ENCODE measurements around the gene LPXN.
"Not testable (repeated sequence)": the region's sequence is repeated elsewhere in the genome, so short reads cannot be mapped to it uniquely, and the experiment has no call there.

The LPXN gene

DNA sequence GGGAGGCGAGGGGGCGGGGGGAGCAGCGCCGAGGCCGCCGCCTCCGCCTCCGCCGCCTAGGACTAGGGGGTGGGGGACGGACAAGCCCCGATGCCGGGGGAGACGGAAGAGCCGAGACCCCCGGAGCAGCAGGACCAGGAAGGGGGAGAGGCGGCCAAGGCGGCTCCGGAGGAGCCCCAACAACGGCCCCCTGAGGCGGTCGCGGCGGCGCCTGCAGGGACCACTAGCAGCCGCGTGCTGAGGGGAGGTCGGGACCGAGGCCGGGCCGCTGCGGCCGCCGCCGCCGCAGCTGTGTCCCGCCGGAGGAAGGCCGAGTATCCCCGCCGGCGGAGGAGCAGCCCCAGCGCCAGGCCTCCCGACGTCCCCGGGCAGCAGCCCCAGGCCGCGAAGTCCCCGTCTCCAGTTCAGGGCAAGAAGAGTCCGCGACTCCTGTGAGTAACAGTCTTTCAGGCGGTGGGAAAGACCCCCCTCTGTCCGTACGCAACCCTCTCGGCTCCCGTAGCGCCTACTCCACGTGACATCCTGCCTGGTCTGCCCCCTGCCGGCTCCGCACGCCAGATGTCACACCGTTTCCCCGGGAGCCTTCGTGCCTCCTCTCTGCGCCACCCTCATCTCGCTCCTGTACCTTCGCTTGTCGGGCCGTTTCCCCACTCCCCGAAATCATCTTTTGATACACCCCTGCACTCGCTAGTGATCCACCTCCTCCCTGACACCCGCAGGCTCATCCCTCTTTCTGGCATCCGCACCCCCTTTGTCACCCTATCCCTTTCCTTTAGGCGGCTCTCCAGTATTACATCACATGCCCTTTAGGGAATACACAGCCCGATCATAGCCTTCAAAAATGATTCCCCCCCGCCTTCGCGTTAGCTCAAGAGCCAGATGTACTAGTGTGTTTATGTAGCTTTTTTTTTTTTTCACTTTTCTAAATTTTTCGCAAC lies 3.8 kb upstream of the LPXN start:
- peak; percentile 76 for DNase-seq (ENCODE audit: low spot score)

DNA sequence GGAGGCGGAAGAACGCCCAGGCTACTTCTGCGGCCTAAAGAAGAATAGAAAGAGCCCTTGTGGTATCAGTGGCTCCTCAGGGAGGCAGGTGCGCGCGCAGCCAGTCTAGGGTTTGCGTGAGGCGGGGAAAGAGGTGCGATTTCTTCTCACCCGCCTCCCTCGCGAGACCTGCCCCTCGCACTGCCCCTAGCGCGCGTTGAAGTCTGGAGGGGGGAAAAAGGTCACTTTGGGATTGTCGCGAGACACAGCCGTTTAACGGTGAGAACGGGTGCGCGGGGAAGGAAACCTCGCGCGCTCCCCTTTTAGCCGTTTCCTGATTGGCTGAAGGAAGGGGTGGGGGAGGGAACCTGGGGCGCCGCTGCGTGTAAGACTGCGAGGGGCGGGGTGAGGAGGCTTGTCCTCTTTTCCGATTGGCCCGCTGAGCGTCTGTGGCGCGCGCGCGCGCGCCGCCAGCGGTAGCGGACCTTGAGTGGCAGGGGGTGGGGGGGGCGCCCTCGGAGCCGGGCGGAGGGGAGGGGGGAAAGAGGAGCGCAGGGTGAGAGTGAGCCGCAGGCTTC lies 3.1 kb upstream of the LPXN start, which contains the start of gene ZFP91:
Gene ZFP91 (plus strand): TSS at position 429 of the 557 bp plus-strand sequence. CDS start 219 bp downstream, outside the sequence.
- DNase-seq (ENCODE audit: low spot score), result peak; percentile 84

DNA sequence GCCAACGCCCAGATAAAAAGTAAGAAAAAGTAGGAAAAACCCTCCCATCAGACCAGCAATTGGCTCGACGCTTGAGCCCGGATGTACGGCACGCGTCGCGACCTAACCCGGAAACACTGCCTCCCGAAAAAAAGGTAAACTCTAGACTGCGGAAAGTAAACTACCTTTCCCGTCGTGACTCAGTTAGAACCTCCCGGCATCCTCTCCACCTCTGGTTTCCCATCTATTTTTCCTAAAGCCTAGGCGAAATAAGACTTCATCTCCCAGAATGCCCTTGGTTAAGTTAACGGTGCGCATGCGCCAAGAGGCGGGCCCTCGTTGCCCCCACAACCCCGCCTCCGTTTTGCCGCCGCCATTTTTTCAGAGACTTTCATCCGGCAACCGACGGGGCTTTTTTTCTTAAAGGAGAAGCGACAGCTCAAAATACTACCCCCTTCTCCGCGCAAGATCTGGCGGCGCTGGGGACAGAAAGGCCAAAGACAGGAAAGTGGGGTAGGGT lies 2.5 kb upstream of the LPXN start:
- peak; percentile 71 for DNase-seq (ENCODE audit: low spot score)

DNA sequence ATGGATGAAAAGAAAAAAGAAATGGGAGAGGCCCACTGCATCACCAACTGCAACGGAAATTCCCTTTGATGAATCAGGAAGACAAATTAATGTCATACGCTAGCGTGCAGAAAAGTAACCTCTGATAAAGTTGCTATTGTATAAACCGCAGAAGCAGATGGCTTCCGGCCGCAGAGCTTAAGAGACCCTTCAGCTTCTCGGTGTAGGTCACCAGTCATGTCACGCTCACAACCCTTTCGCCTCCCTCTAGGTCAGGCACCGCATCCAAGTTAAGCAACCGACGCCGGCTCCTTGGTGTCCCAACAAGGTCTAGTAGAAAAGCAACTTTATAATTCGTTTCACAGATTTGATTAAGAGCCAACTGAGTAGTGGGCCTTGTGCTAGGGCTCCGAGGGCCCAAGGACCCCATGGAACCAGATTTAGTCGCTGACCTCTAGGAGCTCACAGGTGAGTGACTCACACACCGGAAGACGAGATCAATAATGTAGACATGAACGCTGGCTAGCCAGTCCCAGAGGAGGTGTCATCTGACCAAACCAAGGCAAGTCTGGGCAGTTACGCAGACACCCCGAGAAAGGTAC lies 2.0 kb upstream of the LPXN start:
- peak; percentile 5 for DNase-seq (ENCODE audit: low spot score)

DNA sequence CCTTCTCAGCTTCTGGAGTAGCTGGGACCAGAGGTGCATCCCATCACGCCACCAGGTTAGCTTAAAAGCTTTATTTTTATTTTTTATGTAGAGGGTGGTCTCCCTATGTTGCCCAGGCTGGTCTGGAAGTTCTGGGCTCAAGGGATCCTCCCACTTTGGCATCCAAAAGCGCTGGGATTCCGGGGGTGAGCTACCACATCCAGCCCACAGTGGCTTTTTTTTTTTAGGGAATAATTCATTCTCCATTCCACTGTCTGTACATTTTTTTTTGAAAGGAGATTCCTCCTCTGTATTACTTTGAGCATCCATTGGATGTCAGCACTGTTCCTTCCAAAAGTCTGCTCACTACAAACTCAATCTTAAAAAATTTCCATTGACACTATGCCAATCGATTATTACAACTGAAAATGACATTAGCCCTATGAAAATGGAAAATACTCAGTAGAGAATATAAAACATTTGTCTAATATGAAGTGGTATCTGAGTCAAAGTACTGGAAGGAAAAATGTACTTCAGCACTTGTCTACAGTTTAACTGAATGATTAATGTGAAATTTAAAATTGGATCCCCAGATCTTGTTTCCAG lies 1.3 kb upstream of the LPXN start:
- DNase-seq (ENCODE audit: low spot score), result no peak

DNA sequence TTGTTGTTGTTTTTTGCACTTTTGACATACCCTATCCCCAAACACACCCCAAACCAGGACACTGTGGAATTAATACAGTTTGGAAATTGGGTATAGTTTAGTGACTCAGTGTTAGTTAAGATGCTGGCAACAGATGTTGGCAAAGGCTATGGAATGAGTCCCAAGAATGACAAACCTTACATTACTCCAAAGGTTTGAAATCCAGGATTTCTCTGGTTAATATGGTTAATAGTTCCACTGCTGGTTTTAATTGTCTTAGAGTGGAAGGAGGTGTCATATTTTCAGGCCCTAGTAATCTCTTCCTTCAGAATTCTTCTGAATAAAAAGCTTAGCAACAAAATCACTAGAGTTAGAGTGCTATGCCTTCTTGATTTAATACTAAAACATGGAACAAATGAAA lies 775 bp downstream of the LPXN start:
- DNase-seq (ENCODE audit: low spot score), result no peak

DNA sequence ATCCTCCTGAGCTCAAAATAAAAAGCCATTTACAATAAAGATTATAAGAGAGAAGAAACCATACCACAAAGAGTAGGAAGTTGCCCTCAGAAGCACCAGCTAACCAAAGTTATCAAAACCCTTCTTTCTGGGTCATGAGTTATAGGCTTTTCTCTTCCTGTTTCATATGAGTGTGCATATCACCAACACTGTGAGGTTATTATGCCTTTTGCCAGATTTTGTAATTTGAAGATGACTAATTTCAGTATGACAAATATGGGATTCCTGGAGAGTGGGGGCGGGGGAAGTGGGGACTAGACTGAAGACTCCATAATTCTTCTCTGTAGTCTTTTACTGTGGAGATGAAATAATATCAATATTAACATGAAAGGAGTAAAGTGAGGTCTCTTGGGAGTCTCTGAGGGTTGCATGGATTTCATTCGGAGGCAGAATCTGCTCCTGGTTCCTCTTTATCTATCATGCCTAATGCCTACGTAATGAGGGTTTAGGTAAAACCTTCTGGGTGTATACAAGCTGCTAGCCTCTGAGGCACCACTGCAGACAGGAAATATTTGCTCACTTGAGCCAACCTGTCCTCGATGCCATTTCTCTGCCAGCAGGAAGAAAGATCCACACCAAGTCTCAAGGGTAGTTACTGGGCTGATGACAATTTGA lies 2.1 kb downstream of the LPXN start:
- no peak for DNase-seq (ENCODE audit: low spot score)

DNA sequence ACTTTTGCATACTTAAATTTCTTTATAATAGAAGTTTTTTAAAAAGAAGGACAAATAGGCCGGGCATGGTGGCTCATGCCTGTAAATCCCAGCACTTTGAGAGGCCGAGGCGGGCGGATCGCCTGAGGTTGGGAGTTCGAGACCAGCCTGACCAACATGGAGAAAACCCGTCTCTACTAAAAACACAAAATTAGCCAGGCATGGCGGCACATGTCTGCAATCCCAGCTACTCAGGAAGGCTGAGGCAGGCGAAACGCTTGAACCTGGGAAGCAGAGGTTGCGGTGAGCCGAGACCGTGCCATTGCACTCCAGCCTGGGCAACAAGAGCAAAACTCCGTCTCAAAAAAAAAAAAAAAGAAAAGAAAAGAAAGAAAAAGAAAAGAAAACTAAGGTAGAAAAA lies 2.8 kb downstream of the LPXN start:
- DNase-seq (ENCODE audit: low spot score), result not testable (repeated sequence)

DNA sequence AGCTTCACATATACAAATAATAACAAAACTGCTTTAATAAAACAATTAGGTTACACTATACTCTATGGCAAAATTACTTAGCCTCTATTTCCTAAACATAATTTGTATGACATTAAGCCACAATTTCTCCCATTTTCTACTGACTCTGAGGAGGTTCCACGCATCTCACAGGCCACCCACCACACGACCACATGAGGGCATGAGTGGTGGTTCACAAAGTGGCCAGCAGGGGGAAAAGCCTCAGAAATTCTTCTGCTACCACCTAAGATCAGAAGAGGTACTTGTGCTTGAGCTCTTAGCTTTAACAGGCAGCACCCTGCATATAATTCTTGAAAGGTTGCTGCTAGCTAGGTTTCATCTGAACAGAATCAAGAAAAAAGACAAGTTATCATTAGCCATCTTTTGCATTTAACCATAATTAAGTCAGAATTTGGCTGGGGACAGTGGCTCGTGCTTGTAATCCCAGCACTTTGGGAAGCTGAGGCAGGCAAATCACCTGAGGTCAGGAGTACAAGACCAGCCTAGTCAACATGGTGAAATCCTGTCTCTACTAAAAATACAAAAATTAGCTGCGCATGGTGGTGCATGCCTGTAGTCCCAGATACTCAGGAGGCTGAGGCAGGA lies 7.7 kb downstream of the LPXN start:
- DNase-seq (ENCODE audit: low spot score), result peak; percentile 59

DNA sequence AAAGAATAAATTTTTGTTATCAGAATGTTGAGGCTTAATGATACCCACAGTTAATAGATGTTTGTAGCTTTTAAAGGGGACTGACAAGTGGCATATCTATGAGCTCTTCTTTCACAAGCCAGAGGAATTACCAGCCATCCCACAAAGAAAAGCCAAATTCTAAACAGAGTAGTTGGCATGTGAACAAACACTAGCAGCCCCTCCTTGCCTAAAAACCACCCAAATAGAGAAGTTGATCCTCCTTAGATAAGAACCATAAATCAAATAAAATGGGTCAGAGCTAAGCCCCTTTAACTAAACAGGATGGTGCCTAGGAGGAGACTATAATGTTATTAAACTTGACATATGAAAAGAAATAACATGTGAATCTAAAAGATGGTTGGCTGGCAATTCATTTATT lies 11.4 kb downstream of the LPXN start:
- DNase-seq (ENCODE audit: low spot score), result no peak

DNA sequence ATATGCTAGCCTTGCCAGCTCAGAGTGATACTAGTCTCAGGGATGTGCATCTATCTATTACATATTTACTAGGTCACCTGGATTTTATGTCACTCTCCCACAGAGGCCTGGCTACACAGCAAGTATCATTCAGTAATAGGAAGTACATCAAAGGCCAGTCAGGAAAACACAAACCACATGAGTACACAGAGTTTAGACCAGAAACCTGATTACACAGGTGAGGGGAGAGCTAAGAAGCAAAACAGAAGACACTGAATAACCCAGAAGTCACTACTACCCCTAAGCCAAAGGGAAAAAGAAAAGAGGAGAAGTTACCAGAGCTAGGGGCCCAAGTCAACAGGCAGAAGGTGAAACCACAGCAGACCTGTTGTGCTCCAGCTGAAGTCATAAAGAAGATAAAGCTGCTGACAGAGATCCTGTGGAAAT lies 13.3 kb downstream of the LPXN start:
- no peak for DNase-seq (ENCODE audit: low spot score)

DNA sequence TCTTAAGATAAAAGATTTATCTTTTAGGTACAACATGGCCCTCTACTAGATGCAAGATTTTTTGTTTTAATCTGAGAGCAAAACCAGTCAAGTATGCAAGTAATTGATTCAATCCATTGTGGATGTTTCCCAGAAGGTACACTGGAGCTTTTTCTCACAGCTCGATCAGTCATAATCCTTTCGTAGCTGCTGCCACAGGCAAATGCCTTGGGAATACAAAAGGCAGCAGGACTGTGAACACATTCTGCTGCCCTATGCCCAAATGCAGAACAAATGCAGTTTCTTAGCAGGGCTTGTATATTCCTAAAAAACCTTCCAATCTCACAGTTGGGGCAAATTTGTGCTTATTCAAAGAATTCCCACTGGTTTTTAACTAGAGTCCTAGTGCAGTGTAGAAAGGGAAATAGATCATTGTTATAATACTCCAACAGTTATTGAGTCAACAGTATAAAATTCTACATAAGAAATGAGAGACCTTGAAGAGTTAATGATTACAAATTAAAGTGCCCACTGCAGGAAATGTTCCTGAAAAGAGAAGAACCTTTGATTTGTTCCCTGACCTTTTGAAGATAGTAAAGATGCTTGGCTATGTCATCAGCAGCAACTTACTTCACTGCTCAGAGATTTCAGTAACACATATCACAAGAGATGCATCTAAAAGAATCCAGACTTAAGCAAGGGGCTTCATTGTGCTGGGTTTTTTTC lies 14.1 kb downstream of the LPXN start:
- DNase-seq (ENCODE audit: low spot score), result no peak

DNA sequence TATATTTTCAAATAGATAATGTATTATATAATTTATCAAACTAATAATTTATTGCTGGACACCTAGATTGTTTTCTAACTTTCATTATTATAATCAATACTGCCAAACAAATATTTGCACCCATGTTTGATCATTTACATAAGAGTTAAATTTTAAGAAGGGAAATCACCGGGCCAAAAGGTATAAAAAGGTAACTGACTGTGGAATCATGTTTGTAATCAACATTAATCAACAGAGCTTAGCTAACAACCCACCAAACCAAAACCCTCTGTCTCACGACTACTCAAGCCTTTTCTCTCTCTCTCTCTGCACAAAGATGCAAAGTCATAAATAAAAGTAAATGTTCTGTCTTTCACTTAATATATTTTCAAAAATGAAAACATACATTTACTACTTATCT lies 14.8 kb downstream of the LPXN start:
- DNase-seq (ENCODE audit: low spot score), result no peak

DNA sequence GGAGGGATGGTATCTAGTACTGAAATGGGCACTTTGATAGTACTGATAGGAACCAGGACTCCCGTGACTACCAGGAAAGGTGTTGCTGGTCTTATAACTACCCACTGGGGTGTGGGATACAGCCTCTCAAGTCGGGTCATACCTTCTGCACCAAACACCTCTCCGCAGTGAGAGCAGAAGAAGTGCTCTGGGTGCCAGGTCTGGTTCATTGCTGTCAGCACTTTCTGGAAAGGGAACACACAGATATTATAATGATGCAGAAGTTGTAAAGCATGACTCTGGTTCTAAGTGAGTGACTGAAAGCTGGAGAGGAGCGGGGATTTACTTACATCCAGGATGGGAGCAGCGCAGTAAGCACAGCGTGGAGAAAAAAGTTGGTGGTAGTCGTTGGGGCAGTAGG lies 26.0 kb downstream of the LPXN start:
- DNase-seq (ENCODE audit: low spot score), result no peak

DNA sequence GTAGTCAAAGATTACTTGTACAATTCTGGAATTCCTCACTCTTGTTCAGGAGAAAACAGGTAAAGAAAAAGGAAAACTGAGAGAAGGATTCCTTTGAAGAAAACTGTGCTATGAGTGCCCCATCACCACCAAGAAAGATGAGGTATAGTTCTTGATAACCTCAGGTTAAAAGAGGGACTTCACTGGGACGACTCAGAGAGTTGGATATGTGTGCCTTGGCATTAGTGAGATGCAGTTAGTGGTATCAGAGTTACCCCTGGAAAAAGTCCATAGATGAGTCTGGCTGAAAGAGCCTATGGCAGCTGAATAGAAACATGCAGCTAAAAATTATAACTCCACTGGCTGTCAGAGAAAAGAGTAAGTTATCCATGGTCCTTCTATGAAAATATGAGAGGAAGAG lies 28.8 kb downstream of the LPXN start:
- no peak for DNase-seq (ENCODE audit: low spot score)

DNA sequence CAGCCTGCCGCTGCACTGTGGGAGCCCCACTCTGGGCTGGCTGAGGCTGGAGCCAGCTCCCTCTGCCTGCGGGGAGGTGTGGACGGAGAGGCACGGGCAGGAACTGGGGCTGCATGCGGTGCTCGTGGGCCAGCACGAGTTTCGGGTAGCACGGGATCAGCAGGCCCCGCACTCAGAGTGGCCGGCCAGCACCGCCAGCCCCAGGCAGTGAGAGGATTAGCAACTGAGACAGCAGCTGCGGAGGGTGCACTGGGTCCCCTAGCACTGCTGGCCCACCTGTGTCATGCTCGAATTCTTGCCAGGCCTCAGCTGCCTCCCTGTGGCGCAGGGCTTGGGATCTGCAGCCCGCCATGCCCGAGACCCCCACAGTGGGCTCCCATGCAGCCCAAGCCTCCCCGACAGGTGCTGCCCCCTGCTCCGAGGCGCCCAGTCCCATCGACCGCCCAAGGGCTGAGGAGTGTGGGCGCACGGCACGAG lies 43.8 kb downstream of the LPXN start:
- no peak for DNase-seq (ENCODE audit: low spot score)

DNA sequence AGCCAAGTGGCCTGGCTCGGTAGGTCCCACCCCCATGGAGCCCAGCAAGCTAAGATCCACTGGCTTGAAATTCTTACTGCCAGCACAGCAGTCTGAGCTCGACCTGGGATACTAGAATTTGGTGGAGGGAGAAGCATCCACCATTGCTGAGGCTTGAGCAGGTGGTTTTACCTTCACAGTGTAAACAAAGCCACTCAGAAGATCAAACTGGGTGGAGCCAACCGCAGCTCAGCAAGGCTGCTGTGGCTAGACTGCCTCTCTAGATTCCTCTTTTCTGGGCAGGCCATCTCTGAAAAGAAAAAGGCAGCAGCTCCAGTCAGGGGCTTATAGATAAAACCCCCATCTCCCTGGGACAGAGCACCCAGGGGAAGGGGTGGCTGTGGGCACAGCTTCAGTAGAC lies 45.4 kb downstream of the LPXN start:
- no peak for DNase-seq (ENCODE audit: low spot score)

DNA sequence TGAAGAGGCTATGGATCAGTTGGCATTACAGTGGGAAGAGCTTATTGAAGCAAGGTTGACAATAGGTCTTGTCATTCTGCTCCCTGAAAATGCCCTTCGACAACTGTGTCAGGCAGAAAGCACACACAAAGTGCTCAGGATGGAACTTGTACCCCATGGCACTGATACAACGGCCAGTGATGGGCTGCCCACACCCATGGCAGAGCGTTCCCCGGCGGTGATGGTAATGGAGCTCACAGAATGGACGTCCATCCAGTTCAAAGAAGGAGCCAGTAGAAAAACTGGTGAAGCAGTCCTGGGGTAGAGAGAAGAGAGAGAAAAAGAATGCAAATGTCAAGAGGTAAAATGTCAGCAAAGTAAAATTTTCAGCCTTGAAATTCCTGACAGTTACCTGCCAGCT lies 48.2 kb downstream of the LPXN start:
- DNase-seq (ENCODE audit: low spot score), result no peak

DNA sequence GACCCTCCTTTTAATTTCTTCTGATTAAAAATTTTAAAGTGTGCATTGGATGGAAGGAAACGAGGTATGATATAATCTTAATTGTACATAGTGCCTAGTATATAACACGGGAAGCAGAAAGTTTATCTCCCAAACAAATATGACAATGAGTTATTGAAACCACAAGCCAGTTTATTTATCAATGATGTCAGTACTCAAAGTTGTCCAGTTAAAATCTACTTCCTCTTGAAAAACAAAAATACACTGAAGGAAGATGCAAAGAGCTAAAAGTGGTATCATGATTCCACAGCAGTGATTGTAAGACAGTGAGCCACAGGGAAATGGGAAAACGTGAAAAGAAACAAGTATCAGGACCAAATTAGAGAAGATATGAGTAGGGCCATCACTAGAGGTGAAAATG lies 48.9 kb downstream of the LPXN start:
- DNase-seq (ENCODE audit: low spot score), result no peak

DNA sequence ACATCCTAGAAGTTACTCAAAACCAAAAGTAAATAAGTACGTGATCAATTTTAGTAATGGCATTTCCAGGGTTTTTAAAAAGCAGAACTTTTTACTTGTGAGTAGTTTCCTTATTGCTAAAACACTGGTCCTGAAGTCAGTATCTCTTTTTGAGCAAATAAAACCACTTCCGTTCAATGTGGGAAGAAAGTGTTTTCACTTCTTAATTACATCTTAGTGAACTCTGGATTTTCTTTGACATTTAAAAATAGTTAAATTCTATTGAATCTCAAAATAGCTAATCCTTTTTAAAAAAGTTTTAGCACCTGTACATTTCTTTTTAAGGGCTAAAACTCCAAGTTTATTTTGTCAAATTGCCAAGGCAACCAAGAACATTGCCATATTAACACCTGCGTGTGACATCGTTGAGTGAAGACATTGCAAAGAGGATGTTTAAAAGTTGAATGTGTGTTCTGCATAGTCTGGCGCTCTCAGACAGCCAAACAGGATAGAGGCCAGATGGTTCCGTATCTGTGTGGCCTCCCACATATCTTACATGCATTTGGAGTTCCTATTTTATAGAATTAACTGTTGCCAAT lies 50.5 kb downstream of the LPXN start:
- DNase-seq (ENCODE audit: low spot score), result no peak

Data from iPS-NIHi11 (cell line).